Testis (tissue), 3 donors: ENCODE results near the gene PILRA. TPM values are rescaled to one million over a fixed set of nuclear protein-coding genes. Genes with fewer than 3 reads are reported as not detected.

ENCODE experiments used
- DNase-seq: peaks from one replicate; pipeline ENCODE4 v3.0.0-alpha.2; 2019
- H3K27ac ChIP-seq, 2 donors: fragments of 200-600 bp; sonication (generic); one replicate each; pipeline ENCODE4 v1.5.1; 2019
- H3K27me3 ChIP-seq: fragments of 200-600 bp; sonication (generic); one replicate; pipeline ENCODE4 v1.5.1; 2019
- H3K36me3 ChIP-seq: fragments of 200-600 bp; sonication (generic); one replicate; pipeline ENCODE4 v1.5.1; 2017; ENCODE audit warnings: low read depth; ENCODE audit errors: missing control alignments
- H3K4me1 ChIP-seq: fragments of 200-600 bp; sonication (generic); one replicate; pipeline ENCODE4 v1.5.1; 2019
- H3K4me3 ChIP-seq, 2 donors: fragments of 200-600 bp; sonication (generic); one replicate each; pipeline ENCODE4 v1.5.1; 2017 to 2019
- H3K9me3 ChIP-seq: fragments of 200-600 bp; sonication (generic); one replicate; pipeline ENCODE4 v1.5.1; 2017
- CTCF ChIP-seq, 3 experiments: fragments of 450-650 bp in 2 of 3; fragments of 200-600 bp in 1 of 3; sonication (generic) in 1 of 3; IDR thresholded peaks; one replicate each; pipeline ENCODE4 v1.5.1; 2016 to 2019; ENCODE audit warnings: antibody characterized with exemption in 3 of 3, mild to moderate bottlenecking in 2 of 3, moderate library complexity in 1 of 3
- POLR2A ChIP-seq: fragments of 450-650 bp; IDR thresholded peaks from one replicate; pipeline ENCODE4 v1.6.1; 2017; ENCODE audit warnings: antibody characterized with exemption, mild to moderate bottlenecking, moderate library complexity
- WGBS, 2 donors: methylation state at CpG; one replicate each; pipeline ENCODE4 v1.1.5; 2018; 5-methylcytosine and 5-hydroxymethylcytosine counted together
- intact Hi-C: fragments of 100-400 bp; cut with DNase I; formaldehyde crosslinking; loops from one replicate; pipeline ENCODE4 v1.15.1; 2023; ENCODE audit warnings: low total_unique reads
- polyA plus RNA-seq: library from polyadenylated mRNA; stranded (reverse); fragments of 350-450 nt; fragmentation: Illumina TruSeq; extraction: RNeasy Lipid Tissue Mini Kit (QIAGEN cat#74804); gene quantifications from one replicate; pipeline ENCODE4 v1.2.3, GENCODE V29; 2014; ENCODE audit warnings: low read depth, low replicate concordance; ENCODE audit not compliant: insufficient read depth
- total RNA-seq, 2 donors: library from RNA; depleted of rRNA; stranded (reverse); fragments of >200 nt; gene quantifications; one replicate each; pipeline ENCODE4 v1.2.3, GENCODE V29; 2016

Gene PILRA
- total and polyA plus RNA-seq, 3 donors from 2014 or later, result 12.0 to 18.0 (median 16.3) TPM

DNA sequence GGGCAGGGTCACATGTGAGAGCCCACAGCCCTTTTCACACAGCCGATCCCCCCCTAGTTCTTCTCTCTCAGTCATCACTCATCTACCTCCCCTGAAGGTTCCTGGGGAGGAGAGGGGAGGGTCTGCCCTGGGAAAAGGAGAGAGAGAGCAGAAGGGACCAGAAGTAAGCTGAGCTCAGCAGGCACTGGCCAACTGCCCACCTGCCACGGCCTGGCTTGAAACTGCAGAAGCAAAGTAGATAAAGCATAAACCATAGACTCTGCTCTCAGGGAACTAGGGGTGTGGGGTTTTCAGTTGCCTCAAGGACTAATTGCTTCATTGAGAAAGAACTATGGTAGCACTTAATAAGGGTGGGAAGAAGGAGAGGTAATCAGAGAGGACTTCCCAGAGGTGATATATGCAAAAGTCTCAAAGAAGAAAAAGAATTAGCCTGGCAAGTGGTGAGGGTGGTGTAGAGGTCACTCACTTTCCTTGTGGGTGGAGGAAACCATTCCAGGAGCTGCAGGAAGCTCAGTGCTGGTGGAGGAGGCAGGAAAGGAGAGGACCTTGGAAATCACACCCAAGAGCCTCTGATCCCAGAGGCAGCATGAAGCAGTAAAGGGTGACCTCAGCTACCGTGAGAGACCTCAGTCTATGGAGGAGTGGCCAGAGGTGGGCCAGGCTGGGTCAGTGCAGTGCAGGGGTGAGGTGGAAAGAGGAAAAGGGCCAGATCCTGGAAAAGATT is 17.2 kb downstream of the PILRA start:
- no peaks in the 10 kb centered on the region for H3K36me3 ChIP-seq
- H3K4me1 ChIP-seq, result peaks cover 17% of the 10 kb centered on the region
- intact Hi-C loops, result no loop called here
- TF ChIP-seq POLR2A (no peak), CTCF (IDR thresholded peaks at IDR 0.05) (no peak)
- 59 to 78% methylated on average over 3 of the region's 3 CpGs for WGBS, 2 donors
- DNase-seq, result no peak
- H3K27ac ChIP-seq, result no peak overlapping the region
- no peaks in the 10 kb centered on the region for H3K27me3 ChIP-seq
- H3K4me3 ChIP-seq, result no peak overlapping the region
- H3K9me3 ChIP-seq, result no peaks in the 10 kb centered on the region

- Histone ChIP-seq H3K4me3 (no peak overlapping the region), H3K27me3 (no peaks in the 10 kb centered on the region), H3K9me3 (no peaks in the 10 kb centered on the region), H3K27ac (no peak overlapping the region), H3K36me3 (no peaks in the 10 kb centered on the region), H3K4me1 (peaks cover 20% of the 10 kb centered on the region)
- intact Hi-C loops, result no loop called here
- no peak for TF ChIP-seq CTCF (IDR thresholded peaks at IDR 0.05)
- TF ChIP-seq POLR2A, result no peak
- no peak for DNase-seq
- WGBS, 2 donors, result 83 to 92% methylated on average over 4 of the region's 4 CpGs
Measured at GRCh38 chr7:100393233-100393905, 20.1 kb downstream of the PILRA start.

GRCh38 chr7:100394077-100394476 is 20.8 kb downstream of the PILRA start:
- Histone ChIP-seq H3K36me3 (no peaks in the 10 kb centered on the region), H3K4me3 (no peak overlapping the region), H3K4me1 (peaks cover 28% of the 10 kb centered on the region), H3K9me3 (no peaks in the 10 kb centered on the region), H3K27me3 (no peaks in the 10 kb centered on the region), H3K27ac (no peak overlapping the region)
- no peak for DNase-seq
- TF ChIP-seq POLR2A (no peak), CTCF (IDR thresholded peaks at IDR 0.05) (no peak)
- 89 to 93% methylated on average over 2 of the region's 2 CpGs for WGBS, 2 donors
- intact Hi-C loops, result no loop called here

DNA sequence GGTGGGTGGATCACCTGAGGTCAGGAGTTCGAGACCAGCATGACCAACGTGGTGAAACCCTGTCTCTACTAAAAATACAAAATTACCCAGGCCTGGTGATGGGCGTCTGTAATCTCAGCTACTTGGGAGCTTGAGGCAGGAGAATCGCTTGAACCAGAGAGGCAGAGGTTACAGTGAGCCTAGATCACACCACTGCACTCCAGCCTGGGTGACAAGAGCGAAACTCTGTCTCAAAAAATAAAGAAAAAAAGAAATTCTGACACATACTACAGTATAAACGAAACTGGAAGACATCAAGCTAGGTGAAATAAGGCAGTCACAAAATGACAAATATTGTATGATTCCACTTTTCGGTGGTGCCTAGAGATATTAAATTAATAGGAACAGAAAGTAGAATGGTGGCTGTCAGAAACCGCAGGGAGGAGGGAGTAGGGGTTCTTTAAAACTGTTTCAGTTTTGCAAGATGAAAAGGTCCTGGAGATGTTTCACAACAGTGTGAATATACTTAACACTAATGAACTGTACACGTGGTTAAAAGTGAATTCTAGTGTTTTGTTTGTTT is 23.2 kb downstream of the PILRA start:
- no peaks in the 10 kb centered on the region for H3K36me3 ChIP-seq
- H3K27ac ChIP-seq, result no peak overlapping the region
- H3K9me3 ChIP-seq, result no peaks in the 10 kb centered on the region
- DNase-seq, result no peak
- H3K4me3 ChIP-seq, result no peak overlapping the region
- H3K27me3 ChIP-seq, result no peaks in the 10 kb centered on the region
- TF ChIP-seq CTCF (IDR thresholded peaks at IDR 0.05), result no peak
- no peak for TF ChIP-seq POLR2A
- 65 to 73% methylated on average over 9 of the region's 9 CpGs for WGBS, 2 donors
- H3K4me1 ChIP-seq, result peaks cover 34% of the 10 kb centered on the region
- intact Hi-C loops, result no loop called here
